GM18505 (cell line): ENCODE measurements around the gene GABARAP.

Experiments used
- ATAC-seq: cut with Tn5 transposase; IDR thresholded peaks from one replicate; pipeline ENCODE4 v1.9.1; 2021; ENCODE audit not compliant: unreplicated experiment
- POLR2A ChIP-seq: IDR thresholded peaks from 4 replicates; pipeline ENCODE4 v1.6.1; 2011; ENCODE audit warnings: borderline replicate concordance; ENCODE audit not compliant: insufficient read depth, insufficient read length; ENCODE audit errors: extremely low read depth

The GABARAP gene

DNA sequence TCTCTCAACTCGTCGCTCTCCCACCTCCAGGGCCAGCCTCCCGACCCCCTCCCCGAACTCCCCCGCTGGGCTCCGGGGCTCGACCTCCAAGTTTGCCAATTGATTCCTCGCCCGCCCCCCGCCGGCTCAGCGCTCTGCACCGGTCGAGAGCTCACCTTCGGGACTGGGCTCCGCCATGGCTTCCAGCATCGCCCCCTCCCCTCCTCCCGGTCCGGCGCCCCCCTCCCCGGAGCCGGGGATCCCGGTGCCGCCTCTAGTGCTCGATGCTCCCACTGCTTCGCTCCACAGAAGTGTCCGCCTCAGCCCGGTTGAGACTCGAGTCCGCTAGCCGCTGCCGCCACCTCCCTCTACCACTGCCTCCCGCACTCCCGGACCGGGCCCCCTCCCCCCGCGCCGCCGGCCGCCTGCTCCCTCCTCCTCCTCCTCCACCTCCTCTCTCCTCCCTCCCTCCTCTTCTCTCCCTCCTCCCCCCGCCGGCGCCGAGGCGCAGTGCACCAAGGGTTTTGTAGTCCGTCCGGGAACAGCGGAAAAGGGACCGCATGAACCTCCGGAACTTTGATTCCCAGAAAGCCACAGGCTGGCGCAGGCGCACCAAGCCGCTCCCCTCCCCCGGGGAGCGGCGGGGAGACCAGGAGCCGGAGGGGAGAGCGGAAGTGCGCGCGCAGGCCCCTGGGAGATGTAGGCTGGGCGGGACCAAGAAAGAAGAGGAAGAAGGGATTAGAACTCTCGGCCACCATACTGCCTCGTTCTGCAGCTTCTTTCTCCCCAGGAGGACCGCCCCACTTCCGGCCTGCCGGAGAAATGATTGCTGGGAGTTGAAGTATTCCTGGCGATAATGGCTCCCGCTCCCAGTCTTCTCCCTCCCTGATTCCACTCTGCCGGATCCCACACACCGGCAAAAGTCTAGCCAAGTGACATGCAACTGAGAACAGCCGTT is 2.9 kb downstream of the GABARAP start, which contains the start of gene PHF23:
PHF23 (minus strand) TSS at position 367 of the 937 bp plus-strand sequence; CDS start at position 189, 178 bp downstream.
- TF ChIP-seq POLR2A = peak; percentile 40
- peak; percentile 37 for ATAC-seq

DNA sequence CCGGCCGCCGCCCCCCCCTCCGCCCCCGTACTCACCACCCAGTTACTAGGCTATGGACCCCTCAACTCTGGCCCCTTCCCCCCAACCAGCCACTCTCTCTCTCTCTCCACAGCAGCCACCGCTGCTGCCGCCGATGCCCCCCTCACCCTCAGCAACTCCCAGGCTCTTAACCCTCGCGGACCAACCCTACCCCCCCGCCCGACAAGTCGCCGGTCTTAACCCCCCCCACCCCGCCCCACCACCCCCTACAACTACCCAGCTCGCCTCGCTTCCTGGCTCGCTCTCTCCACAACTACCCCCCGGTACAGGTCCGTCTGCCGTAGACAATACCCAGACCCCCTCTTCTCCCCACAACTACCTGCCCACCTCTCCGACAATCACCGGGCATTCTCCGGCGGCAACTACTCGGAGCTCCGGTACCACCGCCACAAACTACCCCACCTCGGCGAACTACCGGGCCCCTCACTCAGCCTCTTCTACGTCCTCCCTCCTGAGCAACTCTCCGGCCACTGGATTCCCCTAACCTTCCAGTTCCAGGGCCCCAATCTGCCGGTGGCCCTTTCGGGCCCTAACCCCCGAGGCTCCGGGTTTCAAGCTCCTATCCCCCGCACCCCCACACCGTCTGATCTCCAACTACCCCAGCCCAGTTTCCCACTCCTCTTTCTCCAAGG is 3.7 kb downstream of the GABARAP start:
- TF ChIP-seq POLR2A = no peak
- ATAC-seq = no peak

DNA sequence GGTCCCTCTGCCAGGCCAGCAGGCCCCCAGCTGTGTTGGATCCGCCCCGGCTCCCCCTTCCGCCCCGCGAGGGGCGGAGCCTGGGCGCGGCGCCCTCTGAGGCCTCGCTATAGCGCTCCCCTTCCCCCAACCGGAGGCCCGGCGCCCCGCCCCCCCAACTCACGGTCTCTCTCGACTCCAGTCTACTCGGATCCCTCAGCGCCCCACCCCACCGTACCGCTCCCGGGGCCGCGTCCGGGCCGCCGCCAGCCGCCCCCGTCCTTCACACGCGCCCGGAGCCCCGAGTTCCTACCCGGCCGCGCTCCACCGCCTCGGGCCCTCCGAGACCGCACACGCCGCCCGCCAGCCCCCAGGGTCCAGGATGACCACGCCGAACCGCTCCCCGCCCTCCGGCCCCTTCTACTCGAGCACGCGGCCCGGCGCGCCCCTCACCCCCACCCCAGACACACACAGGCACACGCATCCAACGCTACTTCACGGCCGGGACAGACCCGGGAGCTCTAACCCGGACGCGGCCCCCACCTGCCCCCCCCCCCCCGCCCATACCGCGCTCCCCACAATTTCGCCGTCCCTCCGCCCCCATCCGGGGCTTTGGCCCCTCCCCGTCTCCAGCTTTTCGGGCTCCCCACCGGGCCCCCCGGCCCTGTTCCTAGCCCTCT is 4.4 kb downstream of the GABARAP start:
- ATAC-seq = no peak
- peak; percentile 52 for TF ChIP-seq POLR2A

DNA sequence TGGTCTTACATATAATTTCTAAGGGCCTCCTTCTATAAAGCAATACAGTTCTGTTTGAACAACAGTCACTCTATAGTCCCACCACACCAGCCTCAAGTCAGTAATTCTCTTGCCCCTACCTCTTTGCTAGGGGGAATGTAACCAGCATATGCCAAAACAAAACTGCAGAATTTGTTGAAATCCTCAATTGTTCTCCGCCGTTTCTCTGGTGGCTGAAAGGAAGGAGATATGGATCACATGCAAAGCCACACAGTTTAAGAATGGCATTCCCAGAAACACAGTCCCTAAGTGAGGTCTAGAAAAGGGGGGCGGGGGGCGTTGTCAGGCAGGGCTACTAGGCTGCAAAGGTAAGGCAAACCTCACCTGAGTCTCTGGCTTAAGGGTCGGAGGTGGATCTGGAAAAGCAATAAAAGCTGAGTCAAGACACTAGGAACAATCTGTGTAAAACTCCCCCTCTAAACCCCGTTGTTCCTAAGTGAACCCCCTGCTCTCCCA is 4.9 kb downstream of the GABARAP start:
- no peak for ATAC-seq

DNA sequence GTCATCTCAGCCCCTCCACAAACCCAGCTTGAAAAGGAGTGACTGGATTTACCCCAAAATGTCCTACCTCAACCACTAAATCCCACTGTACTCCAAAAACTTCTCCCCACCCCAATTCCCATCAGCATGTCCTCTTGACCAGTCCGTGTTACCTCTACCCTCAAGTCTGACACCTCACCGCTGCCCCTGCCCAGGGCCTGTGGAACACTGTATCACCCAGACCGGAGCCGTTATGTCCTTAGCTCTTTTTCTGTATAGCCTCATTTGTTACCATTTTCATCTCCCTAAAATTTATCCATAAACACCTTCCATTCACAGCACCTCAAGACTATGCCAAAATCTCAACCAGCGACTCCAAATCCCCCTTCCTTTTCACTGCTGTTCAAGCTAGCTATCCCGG is 5.4 kb downstream of the GABARAP start:
- no peak for ATAC-seq
- TF ChIP-seq POLR2A = no peak

More for the DNA sequence above, 4.9 kb downstream of the GABARAP start:
- no peak for TF ChIP-seq POLR2A

DNA sequence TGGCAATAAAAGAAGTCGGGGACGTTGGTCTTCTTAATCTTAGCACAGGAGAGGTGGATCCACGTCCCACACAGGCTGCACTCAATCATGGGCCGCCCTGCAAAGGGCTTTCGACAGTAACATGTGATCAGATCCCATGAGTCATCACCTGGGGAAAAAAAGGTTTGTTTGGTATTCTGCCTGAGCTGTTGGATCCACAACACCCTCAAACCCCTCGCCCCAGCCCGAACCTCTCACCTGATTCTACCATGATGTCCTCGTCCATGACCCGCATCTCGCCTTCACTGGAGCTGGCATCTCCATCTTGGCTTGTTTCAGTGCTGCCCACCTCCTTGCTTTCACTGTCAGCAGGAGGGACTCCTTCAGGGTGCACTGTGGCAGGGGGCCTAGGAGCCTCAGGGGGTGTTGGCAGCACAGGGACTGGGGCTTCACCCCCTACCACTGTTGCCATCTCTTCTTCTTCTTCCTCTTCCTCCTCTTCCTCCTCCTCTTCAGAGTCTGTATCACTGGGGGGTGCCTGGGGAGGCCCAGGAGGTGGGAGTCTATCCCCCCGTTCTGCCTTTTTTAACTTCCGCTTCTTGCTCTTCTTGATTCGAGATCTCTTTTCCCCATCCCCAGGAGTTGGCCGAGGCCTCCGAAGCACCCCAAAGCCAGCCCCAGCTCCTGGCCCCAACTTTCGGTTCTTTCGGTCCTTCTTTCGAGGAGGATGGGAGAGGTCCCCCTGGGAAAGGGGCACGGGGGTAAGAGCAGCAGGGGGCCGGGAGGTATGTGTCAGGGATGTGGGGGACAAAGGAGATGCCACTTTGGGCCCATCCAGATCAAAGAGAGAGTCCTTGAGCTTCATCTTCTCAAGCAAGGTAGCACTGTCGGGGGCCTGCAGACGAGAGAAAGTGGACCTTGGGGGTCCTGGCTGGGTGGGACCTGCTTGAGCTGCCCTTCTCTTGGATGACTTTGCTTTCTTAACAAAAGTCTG is 6.3 kb downstream of the GABARAP start:
- ATAC-seq = no peak
- TF ChIP-seq POLR2A = peak; percentile 16

DNA sequence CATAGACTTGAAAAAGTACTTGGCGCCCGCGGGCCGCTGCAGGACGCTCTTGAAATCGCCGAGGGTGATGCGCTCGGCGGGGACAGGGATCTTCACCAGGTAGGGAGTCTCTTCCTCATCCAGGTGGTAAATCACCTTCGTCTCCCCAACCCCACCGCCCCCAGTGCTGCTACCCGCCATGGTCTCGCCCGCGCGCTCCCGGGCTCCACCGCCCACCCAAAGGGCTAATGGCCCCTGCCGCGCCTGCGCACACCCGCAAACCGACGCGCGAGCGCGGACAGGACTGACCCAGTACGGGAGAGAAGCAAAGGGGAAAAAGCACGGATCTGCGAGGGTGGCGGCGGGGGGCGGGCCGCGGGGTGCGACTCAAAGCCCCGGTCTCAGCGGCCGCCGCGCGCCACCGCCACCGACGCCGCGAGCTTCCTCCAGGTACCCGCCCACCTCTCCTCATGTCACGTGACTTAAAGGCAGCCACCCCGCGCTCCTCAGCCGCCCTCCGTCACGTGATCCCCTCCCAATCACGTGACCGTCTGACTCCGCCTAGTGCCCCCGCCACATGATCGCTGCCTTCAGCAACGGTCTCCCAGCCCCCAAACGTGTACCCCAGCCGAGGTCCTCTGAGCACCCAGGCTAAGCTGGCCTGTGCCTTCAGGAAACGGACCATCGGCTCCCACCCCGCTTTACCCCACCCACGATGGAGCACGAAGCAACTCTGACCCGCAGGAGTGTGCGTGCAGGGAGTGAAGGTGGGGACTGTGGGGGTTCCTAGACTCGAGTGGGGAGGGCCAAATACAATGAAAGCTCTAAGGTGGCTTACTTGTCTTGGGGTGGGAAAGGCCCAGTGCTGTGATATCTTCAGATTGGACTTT is 7.9 kb downstream of the GABARAP start, which contains the start of gene DVL2:
DVL2 (minus strand) TSS at position 435 of the 869 bp plus-strand sequence; CDS start at position 180, 255 bp downstream.
- peak; percentile 52 for ATAC-seq
- peak; percentile 80 for TF ChIP-seq POLR2A

DNA sequence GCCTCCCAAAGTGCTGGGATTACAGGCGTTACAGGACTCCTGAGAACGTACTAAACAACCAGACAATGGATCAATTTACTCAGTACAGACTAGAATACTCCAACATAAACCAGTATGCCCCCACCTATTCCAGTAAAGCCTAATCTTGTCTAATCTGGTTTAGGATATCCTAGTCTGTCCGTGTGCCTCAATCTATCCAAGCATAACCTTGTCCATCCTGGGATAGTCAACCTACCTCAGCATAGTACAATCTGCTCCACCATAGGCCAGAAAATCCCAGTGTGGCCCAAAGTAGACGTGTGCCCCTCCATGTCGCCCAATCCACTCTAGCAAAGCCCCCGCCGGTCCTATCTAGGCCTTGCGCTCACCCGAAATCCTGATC is 8.6 kb downstream of the GABARAP start:
- ATAC-seq = no peak
- no peak for TF ChIP-seq POLR2A

DNA sequence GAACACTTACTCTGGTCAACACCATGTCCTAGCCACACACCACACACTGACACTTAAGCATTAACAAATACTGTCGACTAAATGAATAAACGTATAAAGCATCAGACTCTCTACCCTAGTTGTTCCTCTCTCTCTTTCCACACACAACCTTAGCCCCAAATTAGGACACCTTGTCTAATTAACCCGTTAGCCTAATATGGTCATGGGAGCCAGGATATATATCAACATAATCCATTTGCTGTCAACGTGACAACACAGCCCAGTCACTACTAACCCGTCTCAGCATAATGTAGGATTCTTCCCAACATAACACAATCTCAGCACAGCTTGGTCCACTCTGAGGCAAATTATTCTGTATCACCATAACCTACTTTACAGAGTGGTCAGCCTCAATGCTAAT is 10.1 kb downstream of the GABARAP start:
- TF ChIP-seq POLR2A = no peak
- ATAC-seq = no peak

DNA sequence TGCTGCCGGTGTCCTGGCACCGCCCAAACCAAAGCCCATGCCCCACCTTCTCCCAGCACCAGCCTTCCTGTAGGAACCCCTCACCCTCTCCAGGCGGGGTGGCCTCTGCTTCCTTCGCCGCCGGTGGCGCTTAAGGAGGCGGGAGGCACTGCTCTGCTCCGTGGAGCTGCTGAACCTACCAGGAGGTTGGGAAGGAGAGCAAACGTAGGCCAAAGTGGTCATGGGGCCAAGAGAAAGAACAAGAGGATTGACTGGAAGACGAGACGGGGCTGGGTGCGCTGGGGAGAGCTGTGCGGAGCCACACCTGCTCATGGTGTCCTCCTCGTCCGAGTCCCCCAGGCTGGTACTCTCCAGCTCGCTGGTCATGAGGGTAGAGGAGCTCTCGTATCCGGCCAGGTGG is 12.7 kb downstream of the GABARAP start:
- no peak for TF ChIP-seq POLR2A
- ATAC-seq = no peak

DNA sequence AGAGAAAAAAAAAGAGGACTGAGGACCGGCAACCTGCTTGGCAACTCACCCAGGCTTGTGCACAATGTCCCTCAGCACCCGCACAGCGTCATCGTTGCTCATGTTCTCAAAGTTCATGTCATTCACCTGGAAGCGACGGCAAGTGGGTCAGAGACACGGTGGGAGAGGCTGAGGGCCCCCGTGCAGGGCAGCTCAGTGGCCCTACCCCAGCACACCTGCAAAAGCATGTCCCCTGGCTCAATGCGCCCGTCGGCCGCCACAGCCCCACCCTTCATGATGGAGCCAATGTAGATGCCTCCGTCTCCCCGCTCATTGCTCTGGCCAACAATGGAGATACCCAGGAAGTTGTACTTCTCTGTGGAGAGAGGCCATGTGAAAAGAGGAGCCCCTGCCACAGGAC is 13.3 kb downstream of the GABARAP start:
- no peak for TF ChIP-seq POLR2A
- no peak for ATAC-seq
